GM21423 (cell line): ENCODE measurements around the gene F2.
"Not testable (repeated sequence)": the region's sequence is repeated elsewhere in the genome, so short reads cannot be mapped to it uniquely, and the experiment has no call there.

Experiments
- ATAC-seq: cut with Tn5 transposase; IDR thresholded peaks from one replicate; pipeline ENCODE4 v1.9.1; 2021; ENCODE audit warnings: mild to moderate bottlenecking, moderate library complexity; ENCODE audit not compliant: unreplicated experiment

F2 gene

DNA sequence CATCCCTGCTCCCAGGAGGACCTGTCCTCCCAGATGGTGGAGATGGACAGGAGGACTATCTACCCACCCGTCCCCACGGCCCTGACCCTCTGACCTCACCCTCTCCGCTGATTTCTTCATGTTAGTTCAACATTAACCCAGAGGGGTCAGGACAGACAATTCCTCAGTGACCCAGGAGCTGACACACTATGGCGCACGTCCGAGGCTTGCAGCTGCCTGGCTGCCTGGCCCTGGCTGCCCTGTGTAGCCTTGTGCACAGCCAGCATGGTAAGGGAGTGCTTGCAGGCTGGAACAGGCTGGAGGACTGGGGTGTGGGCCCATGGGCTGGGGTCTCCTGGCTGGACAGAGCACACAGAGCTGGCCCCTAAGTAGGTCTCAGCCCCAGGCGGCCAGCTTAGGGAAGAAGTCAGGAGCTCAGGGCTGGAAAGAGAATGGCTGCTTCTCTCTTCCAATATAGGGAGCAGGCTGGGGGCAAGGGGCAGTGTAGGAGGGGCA is at the start of gene F2:
Gene F2 (plus strand): TSS at position 166 of the 495 bp plus-strand sequence. CDS start 23 bp downstream, at position 189.
- no peak for ATAC-seq

DNA sequence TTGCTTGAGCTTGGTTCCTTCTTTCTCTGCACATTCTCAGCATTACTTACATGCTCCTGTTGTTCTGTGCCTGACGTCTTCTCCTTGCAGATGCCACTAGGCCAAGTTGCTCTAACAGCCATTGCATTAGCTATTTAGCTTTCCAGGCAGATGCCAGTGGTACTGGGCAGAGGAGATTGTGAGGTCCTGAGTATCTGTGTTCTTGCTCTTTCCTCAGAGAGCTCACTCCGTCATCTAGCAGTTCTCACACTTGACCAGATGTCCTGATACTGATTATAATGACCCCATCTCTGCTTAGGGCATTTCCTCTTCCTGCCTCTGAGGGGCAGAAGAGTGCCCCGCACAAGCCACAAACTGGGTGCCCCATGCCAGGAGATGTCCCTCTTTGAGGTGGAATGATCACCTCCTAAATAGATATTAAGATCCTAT is 49.3 kb upstream of the F2 start:
- ATAC-seq = no peak

DNA sequence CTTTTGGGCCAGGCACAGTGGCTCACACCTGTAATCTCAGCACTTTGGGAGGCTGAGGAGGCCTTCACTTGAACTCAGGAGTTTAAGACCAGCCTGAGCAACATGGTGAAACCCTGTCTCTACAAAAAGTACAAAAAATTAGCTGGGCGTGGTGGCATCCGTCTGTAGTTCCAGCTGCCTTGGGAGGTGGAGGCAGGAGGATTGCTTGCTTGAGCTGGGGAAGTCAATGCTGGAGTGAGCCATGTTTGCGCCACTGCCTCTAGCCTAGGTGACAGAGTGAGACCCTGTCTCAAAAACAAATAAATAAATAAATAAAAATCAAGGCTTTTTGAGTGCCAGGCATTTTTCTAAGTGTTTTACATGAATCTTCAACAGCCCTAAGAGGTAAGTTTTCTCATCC is 48.5 kb upstream of the F2 start:
- ATAC-seq = not testable (repeated sequence)

DNA sequence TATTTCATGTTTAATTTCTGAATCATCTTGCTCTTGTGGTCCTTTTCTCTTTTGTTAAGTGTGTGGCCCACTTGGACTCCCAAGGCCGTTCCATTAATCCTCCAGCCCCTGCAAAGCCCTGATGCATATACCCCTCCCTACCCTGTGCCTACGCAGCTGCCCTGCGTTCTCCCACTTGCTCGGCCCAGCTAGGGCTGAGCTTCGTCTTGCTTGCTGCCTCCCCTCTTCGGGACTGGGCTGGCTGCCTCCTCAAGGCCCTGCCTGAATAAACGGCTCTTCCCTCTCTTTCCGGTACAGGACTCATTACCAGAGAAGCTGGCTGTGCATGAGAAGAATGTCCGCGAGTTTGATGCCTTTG is 47.1 kb upstream of the F2 start:
- ATAC-seq = no peak

DNA sequence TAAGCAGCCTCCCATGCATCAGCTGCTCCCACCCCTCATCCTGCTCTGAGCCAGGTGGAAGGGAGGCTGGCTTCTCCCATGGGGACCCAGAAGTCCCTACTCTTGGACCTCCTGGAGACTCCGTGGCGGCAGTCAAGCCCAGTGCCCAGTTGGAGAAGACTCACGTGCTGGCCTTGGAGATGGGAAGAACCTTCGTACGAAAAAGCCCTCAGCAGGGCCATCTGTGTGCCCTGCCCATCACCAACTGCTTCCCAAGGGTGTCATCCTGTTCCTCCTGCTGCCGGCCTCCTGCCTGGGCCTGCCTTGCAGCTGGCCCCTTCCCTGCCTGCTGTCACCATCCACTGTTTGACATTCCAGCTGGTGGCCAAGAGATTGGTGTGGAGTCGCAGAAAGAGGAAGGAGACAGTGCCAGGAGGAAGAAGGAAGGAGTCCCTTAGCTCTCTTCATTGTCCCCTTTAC is 46.6 kb upstream of the F2 start:
- ATAC-seq = no peak

DNA sequence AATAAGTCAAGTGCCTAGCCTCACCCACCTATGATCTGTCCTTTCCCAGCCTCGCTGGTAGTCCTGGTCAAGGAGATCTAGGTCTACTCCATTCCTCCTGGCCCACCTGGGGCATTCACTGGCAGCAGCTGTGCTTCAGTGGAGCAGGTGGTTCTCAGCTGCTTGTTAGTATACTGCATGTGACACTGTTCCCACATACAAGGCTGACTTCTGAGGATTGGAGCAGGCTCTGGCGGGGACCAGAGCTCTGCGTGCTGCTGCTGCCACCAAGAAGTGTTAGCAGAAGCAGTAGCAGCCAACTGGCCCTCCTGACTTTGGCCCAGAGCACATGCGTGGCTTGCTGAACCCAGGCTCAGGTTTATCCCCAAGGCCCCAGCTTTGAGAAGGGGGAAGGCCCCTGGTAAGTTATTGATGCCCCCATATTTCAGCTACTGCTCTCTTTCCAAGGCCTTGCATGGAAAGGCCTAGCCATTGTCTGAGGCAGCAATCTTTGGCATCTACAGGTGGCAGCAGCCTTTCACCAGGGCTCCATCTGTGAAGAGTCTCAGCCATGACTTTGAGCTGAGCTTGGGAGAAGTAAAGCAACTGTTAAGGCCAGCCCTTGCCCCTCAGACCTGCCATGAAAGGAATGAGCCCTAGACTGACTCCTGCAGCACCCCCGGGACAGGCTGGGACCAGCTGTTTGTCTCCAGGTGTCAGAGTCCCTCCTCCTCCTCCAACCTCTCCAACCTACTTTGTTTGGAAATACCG is 45.1 kb upstream of the F2 start:
- ATAC-seq = no peak

DNA sequence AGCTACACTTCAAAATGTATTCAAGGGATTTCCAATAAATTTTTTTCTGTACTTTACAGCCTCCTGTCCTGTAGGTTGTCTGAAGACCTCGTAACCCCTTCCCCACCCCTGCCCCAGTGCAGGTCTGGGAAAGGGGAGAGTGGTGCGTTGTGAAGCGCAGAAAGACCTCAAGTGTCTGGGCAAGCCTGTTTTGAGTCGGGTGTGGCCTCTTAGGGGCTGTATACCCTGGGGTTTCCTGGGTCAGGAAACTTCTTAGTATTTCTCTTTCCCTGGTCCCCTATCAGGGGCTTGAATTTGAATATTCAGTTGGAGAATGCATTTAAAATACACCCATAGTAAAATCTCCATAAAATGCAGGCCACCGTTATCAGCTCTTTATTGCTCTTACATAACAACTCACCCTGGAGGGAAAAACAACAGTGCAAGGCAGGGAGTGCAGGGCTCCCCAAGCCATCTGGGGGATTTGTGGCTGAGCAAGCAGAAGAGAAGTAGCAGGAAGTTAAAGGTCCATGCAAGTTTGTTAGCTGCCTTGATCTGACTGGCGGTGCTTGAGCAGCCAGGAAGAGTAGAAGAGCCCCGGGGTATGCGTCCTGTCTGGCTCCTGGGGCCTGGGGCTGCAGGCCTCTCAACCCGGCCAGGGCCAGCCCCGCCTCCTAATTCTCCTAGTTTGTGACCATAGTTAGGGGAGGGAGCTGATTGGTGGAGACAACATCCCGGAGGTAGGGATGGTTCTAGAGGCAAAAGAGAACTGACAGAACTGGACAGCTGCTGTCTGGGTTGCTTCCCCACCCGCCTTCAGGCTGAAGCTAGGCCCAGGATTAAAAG is 44.3 kb upstream of the F2 start:
- ATAC-seq = no peak

DNA sequence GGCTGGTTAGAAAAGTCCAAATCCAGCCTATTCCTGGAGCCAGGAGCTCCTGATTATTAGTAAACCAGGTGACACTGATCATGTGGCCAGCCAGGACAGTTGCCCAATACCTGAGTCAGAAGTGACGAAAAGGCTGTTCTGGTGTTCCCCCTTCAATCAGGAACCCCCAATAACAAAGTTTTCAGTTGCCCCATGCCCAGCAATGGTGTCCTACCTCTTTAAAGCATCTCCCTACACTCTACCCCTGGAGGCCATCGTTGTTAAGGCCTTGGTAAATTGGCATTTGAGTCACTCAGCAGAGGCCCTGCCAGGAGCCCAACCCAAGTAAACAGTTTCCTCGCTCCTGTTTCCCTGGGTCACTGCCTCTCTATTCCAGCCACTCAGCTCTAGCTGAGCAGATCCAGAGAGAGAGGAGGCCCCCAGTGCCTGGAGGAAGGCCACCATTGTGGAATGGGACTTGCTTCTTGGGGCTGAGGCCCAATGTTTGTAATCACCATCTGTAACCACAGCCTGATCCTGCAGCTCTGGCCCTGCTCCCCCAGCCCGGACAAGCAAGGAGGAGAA is 43.6 kb upstream of the F2 start:
- ATAC-seq = no peak

DNA sequence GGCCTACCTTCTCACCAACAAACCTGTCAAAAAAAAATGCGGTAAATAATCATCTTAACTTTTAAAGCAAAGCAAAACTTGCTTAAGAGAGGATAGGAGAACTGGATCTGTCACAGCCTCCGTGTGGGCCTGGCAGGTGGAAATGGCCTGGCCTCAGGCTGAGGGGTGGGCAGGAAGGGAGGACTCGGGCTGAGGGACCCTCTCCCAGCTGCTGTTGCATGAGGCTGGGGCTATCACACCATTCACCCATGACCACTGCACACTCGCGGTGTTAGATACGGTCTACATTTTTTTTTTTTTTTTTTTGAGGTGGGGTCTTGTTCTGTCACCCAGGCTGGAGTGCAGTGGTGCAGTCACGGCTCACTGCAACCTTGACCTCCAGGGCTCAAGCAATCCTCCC is 43.1 kb upstream of the F2 start:
- ATAC-seq = no peak

DNA sequence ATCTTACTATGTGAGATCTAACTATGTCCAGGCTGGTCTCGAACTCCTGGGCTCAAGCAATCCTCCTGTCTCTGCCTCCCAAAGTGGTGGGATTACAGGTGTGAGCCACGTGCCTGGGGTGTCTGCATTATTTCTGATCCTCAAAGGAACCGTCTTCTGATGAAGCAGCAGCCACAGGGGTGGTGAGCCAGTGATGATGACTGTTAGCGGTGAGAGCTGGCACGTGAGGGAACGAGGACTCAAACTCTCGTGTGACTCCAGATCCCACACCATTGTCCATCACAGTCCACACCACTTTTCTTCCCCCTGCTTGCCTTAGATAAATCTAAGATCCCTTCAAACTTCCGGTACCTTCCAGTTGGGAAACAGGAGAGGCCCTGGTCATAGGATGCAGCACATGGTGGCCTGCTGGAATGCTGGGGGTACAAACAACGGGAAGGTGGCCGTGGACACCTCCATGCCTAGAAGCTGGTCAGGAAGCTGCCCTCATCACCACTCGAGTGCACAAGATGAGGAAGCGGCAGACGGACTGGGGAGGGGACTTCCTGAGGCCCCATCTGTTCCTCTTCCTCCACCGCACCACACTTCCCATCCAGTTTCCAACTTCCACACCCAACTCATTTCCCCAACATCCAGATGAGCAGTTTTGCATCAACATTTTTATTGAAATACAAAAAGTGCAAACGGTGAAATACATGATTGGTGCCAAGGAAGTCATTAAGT is 42.4 kb upstream of the F2 start:
- ATAC-seq = no peak

DNA sequence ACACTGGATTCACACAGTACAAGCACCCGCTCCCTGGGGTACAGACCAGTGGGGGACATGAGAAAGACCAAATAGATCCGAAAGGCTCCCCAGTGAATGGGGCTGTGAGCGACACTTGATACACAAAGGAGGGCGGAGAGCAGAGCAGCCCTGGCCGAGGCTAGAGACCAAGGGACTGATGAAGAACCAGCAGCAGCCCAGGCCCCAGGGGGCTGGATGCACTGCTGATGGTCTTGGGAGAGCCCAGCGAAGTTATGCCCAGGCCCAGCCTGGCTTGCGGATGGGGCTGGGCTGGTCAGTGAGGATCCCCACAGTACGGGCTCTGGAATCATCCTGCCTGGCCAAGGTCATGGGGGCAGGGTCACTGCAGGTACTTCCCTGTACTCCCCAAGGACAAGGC is 41.8 kb upstream of the F2 start:
- ATAC-seq = no peak

DNA sequence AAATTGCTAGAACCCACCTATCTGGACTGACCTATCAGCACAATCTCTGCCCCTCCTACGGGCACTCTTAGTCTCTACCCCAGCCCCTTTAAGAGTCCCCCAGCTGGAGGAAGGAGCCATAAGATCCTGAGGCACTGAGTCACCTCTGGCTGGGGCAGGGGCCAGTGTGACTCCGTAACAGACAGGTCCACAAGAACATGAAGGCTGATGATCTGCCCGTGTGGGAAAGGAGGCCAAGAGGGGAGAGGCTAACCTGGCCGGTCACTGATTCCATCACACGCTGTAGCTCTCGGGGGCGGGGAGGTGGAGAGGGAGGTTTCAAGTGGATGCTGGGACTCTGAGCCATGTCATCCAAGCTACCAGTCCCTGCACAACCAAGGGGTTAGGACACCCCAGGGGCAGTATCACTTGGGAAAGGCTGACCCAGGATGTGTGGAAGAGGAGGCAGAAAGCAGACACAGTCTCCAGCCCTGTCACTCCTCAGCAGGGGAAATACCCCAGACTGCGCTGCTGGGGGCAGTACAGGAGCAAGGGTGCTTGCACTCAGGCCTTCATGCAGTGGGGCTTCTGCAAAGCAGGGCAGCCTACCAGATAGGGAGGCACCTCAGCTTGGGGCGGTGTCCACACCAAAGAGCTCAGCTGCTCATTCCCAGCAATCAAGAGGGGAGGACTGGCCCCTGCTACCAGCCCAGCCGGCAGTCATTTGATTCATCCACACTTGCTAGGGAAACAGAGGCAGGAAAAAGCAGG is 40.8 kb upstream of the F2 start:
- no peak for ATAC-seq

DNA sequence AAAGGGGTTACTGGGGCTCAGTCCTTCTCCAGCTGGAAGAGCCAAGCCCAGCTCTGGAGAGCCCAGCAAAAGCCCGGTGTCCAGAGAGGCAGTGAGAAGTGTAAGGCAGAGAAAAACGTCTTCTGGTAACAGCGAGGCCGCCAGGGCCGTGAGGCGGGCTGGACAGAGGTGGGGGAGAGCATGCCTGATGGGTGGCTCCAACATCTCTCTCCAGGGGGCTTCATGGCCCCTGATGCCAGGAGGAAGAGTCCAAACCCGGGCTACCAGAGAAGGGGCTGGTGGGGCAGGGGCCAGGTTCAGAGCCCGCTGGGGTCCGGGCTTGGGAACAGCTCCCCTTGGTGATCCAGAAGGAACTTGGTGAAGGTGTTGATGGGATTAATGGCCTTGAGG is 40.3 kb upstream of the F2 start:
- ATAC-seq = no peak

DNA sequence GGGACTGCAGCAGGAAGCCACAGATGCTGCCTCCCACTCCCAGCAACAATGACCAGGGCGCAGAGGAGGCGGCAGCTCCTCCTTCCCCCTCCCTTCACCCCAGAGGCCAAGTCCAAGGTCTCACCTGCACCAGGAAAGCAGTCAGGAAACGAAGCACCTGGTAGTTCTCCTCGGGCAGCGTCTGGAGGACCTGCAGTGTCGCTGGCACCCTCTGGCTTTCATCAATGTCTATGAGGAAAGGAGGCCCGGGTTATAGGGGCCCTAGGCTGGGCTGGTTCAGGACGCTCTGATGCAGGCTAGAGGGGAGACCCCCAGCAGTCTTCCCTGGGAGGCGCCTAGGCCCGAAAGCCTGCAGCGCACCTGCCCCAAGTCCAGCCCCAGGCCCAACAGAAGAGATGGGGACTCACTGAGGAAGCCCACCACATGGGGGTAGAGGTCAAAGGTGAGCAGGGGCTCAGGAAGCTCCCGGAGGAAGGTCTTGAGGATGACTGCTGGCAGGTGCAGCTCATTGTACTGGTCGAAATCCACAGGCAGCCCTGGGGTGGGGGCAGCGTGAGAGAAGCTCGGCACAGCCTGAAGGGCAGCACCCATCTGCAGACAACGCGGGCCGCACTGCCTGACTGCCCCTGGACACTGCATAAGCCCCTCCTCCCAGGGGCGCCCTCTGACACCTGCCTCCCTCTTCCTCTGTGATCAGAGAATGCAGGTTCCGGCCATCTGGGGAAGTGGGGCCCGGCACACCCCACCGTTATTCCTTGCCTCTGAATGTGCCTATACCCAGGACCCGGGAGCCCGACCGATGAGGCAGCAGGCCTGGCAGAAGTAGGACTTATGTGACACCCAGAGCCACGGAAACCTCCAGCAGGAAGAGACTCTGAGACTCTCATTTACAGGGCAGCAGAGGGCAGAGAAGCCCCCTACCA is 39.5 kb upstream of the F2 start:
- ATAC-seq = no peak

DNA sequence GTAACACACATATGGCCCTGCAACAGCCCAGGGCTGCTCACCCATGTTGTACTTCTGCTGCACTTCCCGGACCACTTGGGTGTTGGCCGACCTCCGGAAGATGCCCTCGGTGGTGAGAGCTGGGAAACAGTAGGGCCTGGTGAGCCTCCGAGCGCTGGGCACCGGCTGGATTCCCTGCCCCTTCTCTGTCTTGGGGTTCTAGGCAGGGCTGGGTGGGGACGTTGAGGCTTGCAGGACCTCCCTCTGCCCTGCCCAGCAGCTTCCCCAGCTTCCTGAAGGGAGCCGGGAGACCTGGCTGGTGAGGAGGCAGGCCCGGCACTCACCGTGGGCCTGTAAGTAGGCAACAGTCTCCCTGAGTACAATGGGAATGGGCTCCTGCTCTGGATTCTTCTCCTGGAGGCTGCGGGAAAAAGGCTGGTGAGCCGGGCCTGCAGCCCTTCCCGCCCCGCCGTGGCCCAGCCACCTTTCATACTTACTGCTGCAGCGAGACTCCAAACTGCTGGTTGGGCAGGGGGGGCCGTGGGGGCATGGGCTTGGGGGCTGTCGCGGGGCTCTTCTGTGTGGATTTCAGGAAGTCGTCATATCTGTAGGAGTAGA is 38.8 kb upstream of the F2 start:
- no peak for ATAC-seq

DNA sequence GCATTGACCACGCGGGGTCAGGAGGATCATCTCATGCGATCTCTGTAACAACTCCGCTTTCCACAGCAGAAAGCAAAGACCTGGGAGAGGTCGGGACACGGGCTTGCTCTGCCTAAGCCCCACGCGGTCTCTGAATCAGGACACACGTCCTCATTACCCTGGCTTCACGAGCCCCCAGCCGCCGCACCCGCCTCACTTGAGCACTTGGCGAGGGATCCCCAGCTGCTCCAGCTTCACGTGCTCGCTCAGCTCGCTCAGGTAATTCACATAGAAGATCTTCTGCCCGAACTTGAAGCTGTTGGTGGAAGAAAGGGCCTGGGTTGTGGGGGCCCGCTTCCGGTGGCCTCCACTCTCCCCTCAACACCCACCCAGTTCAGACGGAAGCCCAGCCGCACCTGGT is 38.2 kb upstream of the F2 start:
- no peak for ATAC-seq

DNA sequence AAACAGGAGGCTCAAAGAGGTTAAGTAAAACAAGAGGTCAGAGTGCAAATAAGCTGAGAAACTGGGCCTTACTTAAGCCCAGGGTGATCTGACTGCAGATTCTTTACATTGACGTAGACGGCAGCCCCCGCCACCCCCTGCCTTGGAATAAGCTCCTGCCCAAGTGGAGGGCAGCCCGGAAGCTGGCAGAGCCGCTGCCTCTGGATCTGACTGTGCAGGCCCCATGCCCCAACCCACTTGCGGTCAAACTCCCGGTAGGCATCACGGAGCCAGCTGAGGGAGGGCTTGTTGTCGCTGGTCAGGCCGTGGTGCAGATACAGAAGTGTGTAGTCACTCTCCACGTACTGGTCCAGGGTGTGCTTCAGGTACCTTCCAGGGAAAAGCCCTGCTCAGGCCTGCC is 37.2 kb upstream of the F2 start:
- no peak for ATAC-seq

DNA sequence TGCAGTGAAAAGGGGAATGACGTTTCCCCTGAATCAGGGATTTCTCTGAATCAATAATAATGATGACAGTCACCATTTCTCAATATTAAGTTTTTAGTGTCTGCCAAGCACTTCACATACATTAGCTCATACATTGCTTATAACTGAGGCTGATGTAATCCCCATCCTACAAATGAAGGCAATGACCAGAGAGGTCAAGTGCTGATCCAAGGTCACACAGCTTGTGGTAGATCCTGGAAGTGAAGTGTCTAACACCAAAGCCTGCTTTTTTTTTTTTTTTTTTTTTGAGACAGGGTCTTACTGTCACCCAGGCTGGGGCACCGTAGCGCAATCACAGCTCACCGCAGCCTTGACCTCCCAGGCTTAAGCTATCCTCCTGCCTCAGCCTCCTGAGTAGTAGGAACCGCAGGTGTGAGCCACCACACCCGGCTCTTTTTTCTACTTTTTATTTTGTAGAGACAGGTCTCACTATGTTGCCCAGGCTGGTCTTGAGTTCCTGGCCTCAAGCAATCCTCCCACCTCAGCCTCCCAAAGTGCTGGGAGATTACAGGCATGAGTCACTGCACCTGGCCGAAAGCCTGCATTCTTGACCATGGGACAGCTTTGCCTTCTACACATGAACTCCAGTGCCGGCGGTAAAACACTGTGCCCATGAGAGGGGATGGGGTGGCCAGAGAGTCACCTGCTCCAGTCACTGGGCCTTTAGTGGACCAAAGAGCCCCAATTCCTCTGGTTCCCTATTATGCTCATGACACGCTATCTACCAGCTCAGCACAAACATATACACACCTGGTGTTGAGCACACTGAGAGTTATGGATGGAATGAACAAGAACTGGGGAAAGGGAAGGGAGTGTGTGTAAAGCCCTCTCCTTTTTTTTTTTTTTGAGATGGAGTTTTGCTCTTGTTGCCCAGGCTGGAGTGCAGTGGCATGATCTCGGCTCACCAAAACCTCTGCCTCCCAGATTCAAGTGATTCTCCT is 36.0 kb upstream of the F2 start:
- ATAC-seq = no peak
